ENCODE data around the gene DOP1B. TPM values are rescaled to one million over a fixed set of nuclear protein-coding genes. Genes with fewer than 3 reads are reported as not detected.
A peak's percentile ranks its signal among the peaks of the same experiment; 100 is the strongest.
"Not testable (repeated sequence)": the region's sequence is repeated elsewhere in the genome, so short reads cannot be mapped to it uniquely, and the experiment has no call there.

The DOP1B gene
- polyA plus RNA-seq, 1 donor from 2014 or later, result 31.9 TPM

DNA sequence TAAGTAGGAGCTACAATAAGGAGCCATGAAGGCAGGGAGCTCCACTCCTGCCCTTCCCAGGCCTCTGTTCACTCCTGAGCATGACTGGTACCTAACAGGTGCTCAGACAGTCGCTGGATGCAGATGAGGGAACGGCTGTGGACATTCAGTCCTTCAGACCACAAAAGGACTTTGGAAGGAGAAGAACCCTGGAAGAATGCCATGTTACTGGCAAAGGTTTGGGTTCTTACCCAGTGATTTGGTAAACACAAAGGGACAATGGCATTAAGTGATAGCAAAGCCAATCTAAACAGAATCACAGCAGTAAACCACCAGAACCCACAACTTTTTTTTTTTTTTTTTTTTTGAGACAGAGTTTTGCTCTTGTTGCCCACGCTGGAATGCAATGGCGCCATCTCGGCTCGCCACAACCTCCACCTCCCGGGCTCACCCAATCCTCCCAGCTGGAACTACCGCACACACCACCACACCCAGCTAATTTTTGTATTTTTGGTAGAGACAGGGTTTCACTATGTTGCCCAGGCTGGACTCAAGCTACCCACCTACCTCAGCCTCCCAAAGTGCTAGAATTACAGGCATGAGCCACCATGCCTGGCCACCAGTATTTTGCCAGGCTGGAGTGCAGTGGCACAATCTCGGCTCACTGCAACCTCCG lies 29.2 kb upstream of the DOP1B start:
- H3K27me3 Mint-ChIP-seq, result peaks cover 6% of the 10 kb centered on the region
- peaks cover 15 to 21% (median 18%) of the 10 kb centered on the region in 3 donors for H3K4me1 Mint-ChIP-seq
- H3K9me3 Mint-ChIP-seq, result no peaks in the 10 kb centered on the region
- no peak overlapping the region for H3K27ac Mint-ChIP-seq
- peak overlapping the region in 1 of 4 donors; percentile 66 for H3K4me3 Mint-ChIP-seq
- no peaks in the 10 kb centered on the region for H3K36me3 Mint-ChIP-seq

DNA sequence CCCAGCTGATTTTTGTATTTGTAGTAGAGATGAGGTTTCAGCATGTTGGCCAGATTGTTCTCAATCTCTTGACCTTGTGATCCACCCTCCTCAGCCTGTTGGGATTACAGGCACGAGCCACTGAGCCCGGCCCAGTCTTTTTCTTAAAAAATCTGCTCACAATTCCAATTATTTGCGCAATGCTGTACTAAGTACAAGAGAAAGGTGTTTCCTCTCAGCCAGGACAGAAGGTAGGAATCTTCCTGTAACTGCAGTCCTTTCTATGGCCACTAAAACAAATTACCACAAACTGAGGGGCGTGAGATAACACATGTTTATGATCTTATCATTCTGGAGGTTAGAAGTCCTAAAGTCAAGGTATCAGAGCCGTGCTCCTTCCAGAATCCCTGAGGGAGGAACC lies 28.6 kb upstream of the DOP1B start:
- peaks cover 15 to 21% (median 18%) of the 10 kb centered on the region in 3 donors for H3K4me1 Mint-ChIP-seq
- H3K9me3 Mint-ChIP-seq, result no peaks in the 10 kb centered on the region
- no peaks in the 10 kb centered on the region for H3K36me3 Mint-ChIP-seq
- peak overlapping the region in 2 of 4 donors; percentile 66 to 88 for H3K4me3 Mint-ChIP-seq
- peaks cover 6% of the 10 kb centered on the region for H3K27me3 Mint-ChIP-seq
- peak overlapping the region in 2 of 3 donors; percentile 13 to 67 for H3K27ac Mint-ChIP-seq

DNA sequence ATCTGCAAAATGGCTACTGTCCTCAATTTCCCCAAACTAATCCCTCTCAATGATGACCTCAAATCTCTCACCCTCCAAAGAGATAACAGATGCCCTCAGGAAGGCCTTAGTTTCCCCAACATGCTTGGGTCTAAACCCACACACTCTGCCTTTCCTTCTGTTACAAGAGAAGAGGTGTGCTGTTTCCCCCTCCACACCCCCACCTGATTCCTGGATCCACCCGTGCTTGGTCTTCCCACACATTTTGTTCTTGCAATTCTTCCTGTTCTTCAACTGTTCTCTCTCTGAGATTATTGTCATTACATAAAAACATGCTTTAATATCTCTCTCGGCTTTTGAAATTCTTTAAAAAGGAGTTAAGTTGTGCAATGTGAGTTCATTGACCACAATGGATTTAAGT lies 27.4 kb upstream of the DOP1B start:
- H3K36me3 Mint-ChIP-seq, result no peaks in the 10 kb centered on the region
- H3K27ac Mint-ChIP-seq, result peak overlapping the region in 2 of 3 donors; percentile 20 to 72
- H3K9me3 Mint-ChIP-seq, result no peaks in the 10 kb centered on the region
- H3K4me3 Mint-ChIP-seq, result peak overlapping the region; percentile 59 to 84 (median 70)
- H3K4me1 Mint-ChIP-seq, result peaks cover 16 to 21% (median 20%) of the 10 kb centered on the region in 3 donors
- H3K27me3 Mint-ChIP-seq, result peaks cover 10% of the 10 kb centered on the region

DNA sequence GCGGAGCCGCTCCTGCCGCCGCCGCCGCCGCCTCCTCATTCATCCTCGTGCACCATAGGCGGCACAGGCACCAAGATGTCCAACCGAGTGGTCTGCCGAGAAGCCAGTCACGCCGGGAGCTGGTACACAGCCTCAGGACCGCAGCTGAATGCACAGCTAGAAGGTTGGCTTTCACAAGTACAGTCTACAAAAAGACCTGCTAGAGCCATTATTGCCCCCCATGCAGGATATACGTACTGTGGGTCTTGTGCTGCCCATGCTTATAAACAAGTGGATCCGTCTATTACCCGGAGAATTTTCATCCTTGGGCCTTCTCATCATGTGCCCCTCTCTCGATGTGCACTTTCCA lies 26.2 kb upstream of the DOP1B start:
- not testable (repeated sequence) for H3K27me3 Mint-ChIP-seq, H3K9me3 Mint-ChIP-seq, H3K36me3 Mint-ChIP-seq
- peaks cover 21 to 24% (median 22%) of the 10 kb centered on the region in 3 donors for H3K4me1 Mint-ChIP-seq
- H3K4me3 Mint-ChIP-seq, result peak overlapping the region; percentile 76 to 94 (median 80)
- peak overlapping the region in 2 of 3 donors; percentile 33 to 85 for H3K27ac Mint-ChIP-seq

DNA sequence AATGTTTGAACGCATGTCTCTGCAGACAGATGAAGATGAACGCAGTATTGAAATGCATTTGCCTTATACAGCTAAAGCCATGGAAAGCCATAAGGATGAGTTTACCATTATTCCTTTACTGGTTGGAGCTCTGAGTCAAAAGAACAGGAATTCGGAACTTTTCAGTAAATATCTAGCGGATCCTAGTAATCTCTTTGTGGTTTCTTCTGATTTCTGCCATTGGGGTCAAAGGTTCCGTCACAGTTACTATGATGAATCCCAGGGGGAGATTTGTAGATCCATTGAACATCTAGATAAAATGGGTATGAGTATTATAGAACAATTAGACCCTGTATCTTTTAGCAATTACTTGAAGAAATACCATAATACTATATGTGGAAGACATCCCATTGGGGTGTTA lies 25.8 kb upstream of the DOP1B start:
- peaks cover 18 to 21% (median 19%) of the 10 kb centered on the region in 3 donors for H3K4me1 Mint-ChIP-seq
- peak overlapping the region; percentile 76 to 94 (median 80) for H3K4me3 Mint-ChIP-seq
- peak overlapping the region in 1 of 3 donors; percentile 33 for H3K27ac Mint-ChIP-seq
- not testable (repeated sequence) for H3K27me3 Mint-ChIP-seq, H3K36me3 Mint-ChIP-seq, H3K9me3 Mint-ChIP-seq

DNA sequence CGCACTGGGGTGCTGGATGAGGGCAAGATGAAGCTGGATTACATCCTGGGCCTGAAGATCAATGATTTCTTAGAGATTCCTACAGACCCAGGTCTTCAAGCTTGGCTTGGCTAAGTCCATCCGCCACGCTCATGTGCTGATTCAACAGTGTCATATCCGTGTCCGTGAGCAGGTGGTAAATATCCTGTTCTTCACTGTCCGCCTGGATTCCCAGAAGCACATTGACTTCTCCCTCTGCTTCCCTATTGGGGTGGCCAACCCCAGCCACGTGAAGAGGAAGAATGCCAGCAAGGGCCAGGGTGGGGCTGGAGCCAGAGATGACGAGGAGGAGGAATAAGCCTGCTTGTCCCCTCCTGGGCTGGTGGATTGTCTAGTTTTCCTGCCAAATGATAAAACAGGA lies 23.9 kb upstream of the DOP1B start:
- H3K9me3 Mint-ChIP-seq, result no peaks in the 10 kb centered on the region
- peaks cover 23 to 26% (median 24%) of the 10 kb centered on the region in 3 donors for H3K4me1 Mint-ChIP-seq
- no peak overlapping the region for H3K27ac Mint-ChIP-seq
- H3K36me3 Mint-ChIP-seq, result no peaks in the 10 kb centered on the region
- no peak overlapping the region for H3K4me3 Mint-ChIP-seq
- H3K27me3 Mint-ChIP-seq, result peaks cover 10% of the 10 kb centered on the region

DNA sequence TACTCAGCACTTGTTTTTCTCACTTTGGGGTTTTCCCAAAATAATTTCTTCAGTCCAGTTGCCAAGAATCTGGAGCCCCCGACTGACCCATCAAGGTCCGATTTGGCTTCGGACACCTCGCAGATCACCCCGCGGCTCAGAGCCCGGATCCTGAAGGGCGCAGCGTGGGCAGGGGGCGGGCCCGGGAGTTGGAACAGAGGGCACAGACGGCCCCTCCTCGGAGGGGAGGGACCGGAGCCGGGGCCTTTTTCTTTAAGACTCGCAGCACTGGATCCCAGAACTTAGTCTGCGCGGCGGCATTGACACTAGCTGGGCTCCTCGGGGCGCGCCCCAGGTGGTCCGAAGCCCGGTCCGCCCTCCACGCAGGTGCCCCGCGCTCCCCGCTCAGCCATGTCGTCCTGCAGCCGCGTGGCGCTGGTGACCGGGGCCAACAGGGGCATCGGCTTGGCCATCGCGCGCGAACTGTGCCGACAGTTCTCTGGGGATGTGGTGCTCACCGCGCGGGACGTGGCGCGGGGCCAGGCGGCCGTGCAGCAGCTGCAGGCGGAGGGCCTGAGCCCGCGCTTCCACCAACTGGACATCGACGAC lies 21.7 kb upstream of the DOP1B start, which contains the start of gene CBR3:
Gene CBR3, plus strand, starts transcription at position 277 of the 588 bp plus-strand sequence. Its CDS starts 114 bp downstream, at position 391.
- Mint-ChIP-seq H3K27ac (peak within 1 kb of the TSS; percentile 40 to 96 (median 94)), H3K4me3 (peak within 1 kb of the TSS; percentile 92 to 99 (median 96)), H3K9me3 (no peaks in the 10 kb centered on the region), H3K36me3 (no peaks in the 10 kb centered on the region), H3K27me3 (peaks cover 10% of the 10 kb centered on the region), H3K4me1 (peaks cover 20 to 23% (median 21%) of the 10 kb centered on the region in 3 donors)

DNA sequence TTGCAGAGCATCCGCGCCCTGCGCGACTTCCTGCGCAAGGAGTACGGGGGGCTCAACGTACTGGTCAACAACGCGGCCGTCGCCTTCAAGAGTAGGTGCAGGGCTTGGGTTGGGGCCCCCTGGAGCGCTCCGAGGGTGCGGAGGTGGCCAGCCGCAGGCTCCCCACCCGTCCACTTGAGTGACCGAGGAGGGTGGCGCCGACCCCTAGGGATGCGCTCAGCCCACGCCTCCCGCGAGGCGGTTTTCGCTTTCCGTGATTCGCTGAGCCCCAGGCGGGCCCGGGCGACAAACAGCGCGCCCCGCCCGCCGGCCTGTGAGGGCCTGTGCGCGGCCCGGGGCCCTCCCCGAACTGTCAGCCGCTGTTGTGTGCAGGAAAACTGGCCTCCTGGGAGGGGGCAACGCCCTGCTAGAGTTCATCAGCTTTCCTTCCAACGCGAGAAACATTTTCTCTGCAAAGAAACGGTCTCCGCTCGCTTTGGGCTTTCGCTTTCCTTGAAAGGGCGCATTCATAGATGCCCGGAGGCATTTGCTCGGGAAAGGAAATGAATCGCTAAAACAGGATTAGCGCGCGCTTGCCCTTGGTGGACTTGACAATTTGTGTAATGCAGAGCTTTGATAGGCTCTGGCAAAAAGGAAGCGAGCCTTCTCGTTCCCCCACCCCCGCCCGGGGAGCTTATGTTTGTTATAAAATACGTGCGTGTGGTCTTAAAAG lies 21.1 kb upstream of the DOP1B start:
- peaks cover 9% of the 10 kb centered on the region for H3K27me3 Mint-ChIP-seq
- no peaks in the 10 kb centered on the region for H3K36me3 Mint-ChIP-seq
- peak overlapping the region; percentile 92 to 99 (median 96) for H3K4me3 Mint-ChIP-seq
- peaks cover 17 to 23% (median 18%) of the 10 kb centered on the region in 3 donors for H3K4me1 Mint-ChIP-seq
- peak overlapping the region; percentile 40 to 96 (median 94) for H3K27ac Mint-ChIP-seq
- H3K9me3 Mint-ChIP-seq, result no peaks in the 10 kb centered on the region

DNA sequence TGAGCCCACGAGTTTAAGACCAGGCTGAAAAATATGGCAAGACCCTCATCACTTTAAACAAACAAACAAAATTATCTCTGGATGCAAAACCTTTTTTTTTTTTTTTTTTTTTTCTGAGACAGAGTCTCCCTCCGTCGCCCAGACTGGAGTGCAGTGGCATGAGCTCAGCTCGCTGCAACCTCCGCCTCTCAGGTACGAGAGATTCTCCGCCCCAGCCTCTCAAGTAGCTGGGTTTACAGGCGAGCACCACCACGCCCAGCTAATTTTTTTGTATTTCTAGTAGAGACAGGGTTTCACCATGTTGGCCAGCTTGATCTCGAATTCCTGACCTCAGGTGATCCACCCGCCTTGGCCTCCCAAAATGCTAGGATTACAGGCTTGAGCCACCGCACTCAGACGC lies 16.8 kb upstream of the DOP1B start:
- not testable (repeated sequence) for H3K36me3 Mint-ChIP-seq, H3K27me3 Mint-ChIP-seq, H3K9me3 Mint-ChIP-seq, H3K4me3 Mint-ChIP-seq, H3K27ac Mint-ChIP-seq
- peaks cover 14 to 20% (median 17%) of the 10 kb centered on the region in 3 donors for H3K4me1 Mint-ChIP-seq

DNA sequence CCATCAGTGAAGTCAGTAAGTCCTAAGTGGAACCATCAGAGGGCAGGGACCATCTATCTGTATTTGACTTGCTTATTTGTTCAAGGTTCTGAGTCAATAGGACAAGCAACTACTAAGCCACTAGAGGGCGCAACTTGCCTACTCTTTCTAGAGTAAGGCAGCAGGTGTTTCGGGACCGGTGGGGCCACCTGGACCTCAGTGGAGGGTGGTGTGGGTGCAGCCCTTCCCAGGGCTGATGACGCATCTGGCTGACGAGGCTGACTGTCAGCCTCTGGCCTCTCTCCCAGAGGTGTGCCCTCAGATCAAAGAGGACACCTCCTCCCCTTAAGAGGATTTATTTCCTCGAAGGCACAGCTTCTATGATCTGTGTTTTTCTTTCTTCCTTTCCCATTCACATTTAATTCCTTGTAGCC lies 15.1 kb upstream of the DOP1B start:
- Mint-ChIP-seq H3K4me1 (peaks cover 13 to 18% (median 15%) of the 10 kb centered on the region in 3 donors), H3K9me3 (no peaks in the 10 kb centered on the region), H3K4me3 (peak overlapping the region in 2 of 4 donors; percentile 7 to 47), H3K36me3 (peaks cover 3% of the 10 kb centered on the region), H3K27ac (peak overlapping the region; percentile 0 to 77 (median 57)), H3K27me3 (no peaks in the 10 kb centered on the region)

DNA sequence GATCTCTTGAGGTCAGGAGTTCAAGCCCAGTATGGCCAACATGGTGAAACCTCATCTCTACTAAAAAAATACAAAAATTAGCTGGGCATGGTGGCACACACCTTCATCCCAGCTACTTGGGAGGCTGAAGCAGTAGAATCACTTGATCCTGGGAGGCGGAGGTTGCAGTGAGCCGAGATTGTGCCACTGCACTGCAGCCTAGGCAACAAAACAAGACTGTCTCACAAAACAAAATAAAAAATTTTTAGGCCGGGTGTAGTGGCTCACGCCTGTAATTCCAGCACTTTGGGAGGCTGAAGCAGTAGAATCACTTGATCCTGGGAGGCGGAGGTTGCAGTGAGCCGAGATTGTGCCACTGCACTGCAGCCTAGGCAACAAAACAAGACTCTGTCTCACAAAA lies 12.4 kb upstream of the DOP1B start:
- H3K27ac Mint-ChIP-seq, H3K27me3 Mint-ChIP-seq, H3K9me3 Mint-ChIP-seq, H3K36me3 Mint-ChIP-seq: not testable (repeated sequence)
- peak overlapping the region in 1 of 4 donors; percentile 58 for H3K4me3 Mint-ChIP-seq
- peaks cover 10 to 13% (median 11%) of the 10 kb centered on the region in 3 donors for H3K4me1 Mint-ChIP-seq

DNA sequence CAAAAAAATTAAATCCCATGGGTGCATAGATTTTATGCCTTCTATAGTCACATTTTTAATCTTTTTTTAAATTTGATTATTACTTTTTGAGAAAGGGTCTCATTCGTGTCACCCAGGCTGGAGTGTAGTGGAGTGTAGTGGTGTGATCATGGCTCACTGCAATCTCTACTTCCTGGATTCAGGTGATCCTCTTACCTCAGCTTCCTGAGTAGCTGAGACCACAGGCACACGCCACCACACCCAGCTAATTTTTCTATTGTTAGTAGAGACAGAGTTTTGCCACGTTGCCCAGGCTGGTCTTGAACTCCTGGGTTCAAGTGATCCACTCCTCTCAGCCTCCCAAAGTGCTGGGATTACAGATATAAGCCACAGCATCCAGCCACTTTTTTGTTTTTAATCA lies 11.4 kb upstream of the DOP1B start:
- peaks cover 4% of the 10 kb centered on the region for H3K36me3 Mint-ChIP-seq
- peak overlapping the region in 2 of 4 donors; percentile 28 to 66 for H3K4me3 Mint-ChIP-seq
- peaks cover 17 to 20% (median 18%) of the 10 kb centered on the region in 3 donors for H3K4me1 Mint-ChIP-seq
- H3K27me3 Mint-ChIP-seq, result no peaks in the 10 kb centered on the region
- no peaks in the 10 kb centered on the region for H3K9me3 Mint-ChIP-seq
- peak overlapping the region in 1 of 3 donors; percentile 35 for H3K27ac Mint-ChIP-seq

DNA sequence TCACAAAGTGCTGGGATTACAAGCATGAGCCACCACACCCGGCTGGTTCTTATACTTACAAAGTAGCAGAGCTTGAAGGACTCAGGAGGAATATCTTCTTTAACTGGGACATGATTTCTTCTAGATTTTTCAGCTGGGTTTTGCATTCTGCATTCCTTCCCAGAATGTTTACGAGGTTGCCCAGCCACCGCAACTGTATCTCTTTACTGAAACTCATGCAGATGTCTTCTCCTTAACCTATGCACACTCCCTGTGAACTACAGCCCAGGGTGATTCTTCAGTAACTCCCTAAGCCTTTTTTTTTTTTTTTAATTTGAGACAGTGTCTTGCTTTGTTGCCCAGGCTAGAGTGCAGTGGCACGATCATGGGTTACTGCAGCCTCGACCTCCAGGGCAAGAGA lies 8.7 kb upstream of the DOP1B start:
- H3K4me3 Mint-ChIP-seq, result no peak overlapping the region
- H3K4me1 Mint-ChIP-seq, result peaks cover 15 to 20% (median 17%) of the 10 kb centered on the region in 3 donors
- no peaks in the 10 kb centered on the region for H3K9me3 Mint-ChIP-seq
- H3K27ac Mint-ChIP-seq, result no peak overlapping the region
- peaks cover 4% of the 10 kb centered on the region for H3K36me3 Mint-ChIP-seq
- H3K27me3 Mint-ChIP-seq, result no peaks in the 10 kb centered on the region

DNA sequence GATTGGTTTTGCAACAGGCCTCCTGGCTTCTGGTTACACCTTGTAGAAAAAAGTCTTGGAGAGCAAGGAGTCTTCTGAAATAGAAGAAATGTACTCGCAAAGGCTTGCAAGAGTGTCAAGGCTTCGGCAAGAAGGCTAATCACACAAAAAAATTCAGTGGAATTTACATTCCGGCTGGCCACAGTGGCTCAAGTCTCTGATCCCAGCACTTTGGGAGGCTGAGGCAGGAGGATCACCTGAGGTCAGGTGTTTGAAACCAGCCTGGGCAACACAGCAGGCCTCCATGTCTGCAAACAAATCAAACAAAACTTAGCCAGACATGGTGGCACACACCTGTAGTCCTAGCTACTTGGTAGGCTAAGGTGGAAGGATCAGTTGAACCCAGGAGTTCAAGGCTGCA lies 7.7 kb upstream of the DOP1B start:
- Mint-ChIP-seq H3K4me1 (peaks cover 15 to 25% (median 20%) of the 10 kb centered on the region in 3 donors), H3K27ac (peak overlapping the region in 1 of 3 donors; percentile 53), H3K9me3 (no peaks in the 10 kb centered on the region), H3K4me3 (no peak overlapping the region), H3K36me3 (peaks cover 4% of the 10 kb centered on the region), H3K27me3 (no peaks in the 10 kb centered on the region)

All from IgD-negative memory B cell (primary cell).